Measurements from ENCODE around the gene PSMD6.
A peak's percentile ranks its signal among the peaks of the same experiment; 100 is the strongest.

The PSMD6 gene

GRCh38 chr3:64008487-64009351, 14.6 kb downstream of the PSMD6 start:
- DNase-seq (ENCODE audit: low read depth in 2 of 2), result no peak

GRCh38 chr3:64008017-64008416, 15.3 kb downstream of the PSMD6 start:
- DNase-seq (ENCODE audit: low read depth in 2 of 2), result no peak

- no peak for DNase-seq (ENCODE audit: low read depth in 2 of 2)
Observed at GRCh38 chr3:64003589-64003988, 19.7 kb downstream of the PSMD6 start.

- no peak for DNase-seq (ENCODE audit: low read depth in 2 of 2)
Observed at GRCh38 chr3:64002233-64002632, 21.1 kb downstream of the PSMD6 start.

- no peak for DNase-seq (ENCODE audit: low read depth in 2 of 2)
Observed at GRCh38 chr3:64000453-64001055, 22.7 kb downstream of the PSMD6 start.

GRCh38 chr3:63998852-63999754, 24.2 kb downstream of the PSMD6 start:
- DNase-seq (ENCODE audit: low read depth in 2 of 2), result no peak

GRCh38 chr3:63995086-63995485, 28.2 kb downstream of the PSMD6 start:
- DNase-seq (ENCODE audit: low read depth in 2 of 2), result no peak

GRCh38 chr3:63993653-63994079, 29.6 kb downstream of the PSMD6 start:
- DNase-seq (ENCODE audit: low read depth in 2 of 2), result peak; percentile 2 to 18

- no peak for DNase-seq (ENCODE audit: low read depth in 2 of 2)
Observed at GRCh38 chr3:63992516-63993209, 30.6 kb downstream of the PSMD6 start.

GRCh38 chr3:63991666-63992065, 31.6 kb downstream of the PSMD6 start:
- DNase-seq (ENCODE audit: low read depth in 2 of 2), result no peak

- no peak for DNase-seq (ENCODE audit: low read depth in 2 of 2)
Observed at GRCh38 chr3:63990733-63991132, 32.6 kb downstream of the PSMD6 start.

- DNase-seq (ENCODE audit: low read depth in 2 of 2), result no peak
Observed at GRCh38 chr3:63990204-63990603, 33.1 kb downstream of the PSMD6 start.

GRCh38 chr3:63988943-63989342, 34.4 kb downstream of the PSMD6 start:
- DNase-seq (ENCODE audit: low read depth in 2 of 2), result no peak

- DNase-seq (ENCODE audit: low read depth in 2 of 2), result no peak
Observed at GRCh38 chr3:63986831-63987230, 36.5 kb downstream of the PSMD6 start.

GRCh38 chr3:63986146-63986545, 37.1 kb downstream of the PSMD6 start:
- no peak for DNase-seq (ENCODE audit: low read depth in 2 of 2)

GRCh38 chr3:63984391-63984790, 38.9 kb downstream of the PSMD6 start:
- no peak for DNase-seq (ENCODE audit: low read depth in 2 of 2)

- no peak for DNase-seq (ENCODE audit: low read depth in 2 of 2)
Observed at GRCh38 chr3:63981980-63982379, 41.3 kb downstream of the PSMD6 start.

GRCh38 chr3:63980830-63981498, 42.3 kb downstream of the PSMD6 start:
- no peak for DNase-seq (ENCODE audit: low read depth in 2 of 2)

- DNase-seq (ENCODE audit: low read depth in 2 of 2), result no peak
Observed at GRCh38 chr3:63980019-63980418, 43.3 kb downstream of the PSMD6 start.

- no peak for DNase-seq (ENCODE audit: low read depth in 2 of 2)
Observed at GRCh38 chr3:63979093-63979885, 44.0 kb downstream of the PSMD6 start.

Measured in activated CD8-positive, alpha-beta memory T cell treated with anti-CD3 and anti-CD28 coated beads for 4 hours (primary cell).